SK-N-SH (cell line): ENCODE data around the gene DSG4.

Experiments
- EP300 ChIP-seq, 2 experiments: IDR thresholded peaks; 2 replicates each; pipeline versions ENCODE4 v1.4.0 to v1.6.1; 2012; ENCODE audit warnings: borderline replicate concordance in 1 of 2, low read depth in 1 of 2, low read length in 1 of 2
- GATA2 ChIP-seq: sonication (generic); formaldehyde crosslinking; IDR thresholded peaks from 2 replicates; pipeline ENCODE4 v1.5.0; 2020; ENCODE audit warnings: mild to moderate bottlenecking, missing genetic modification reagents
- YY1 ChIP-seq: IDR thresholded peaks from 2 replicates; pipeline ENCODE4 v1.4.0; 2012; ENCODE audit warnings: low read depth, mild to moderate bottlenecking
- TF ChIP-seq, protein P1 (sequence below): fragments of 200-600 bp; sonication (generic); IDR thresholded peaks from 2 replicates; pipeline ENCODE4 v1.6.1; 2017; ENCODE audit warnings: antibody characterized with exemption, mild to moderate bottlenecking, moderate library complexity
- TF ChIP-seq, protein P2 (sequence below): IDR thresholded peaks from 2 replicates; pipeline ENCODE4 v1.4.0; 2012; ENCODE audit warnings: low read depth
- TF ChIP-seq, protein P3 (sequence below): fragments of 150-350 bp; IDR thresholded peaks from 2 replicates; pipeline ENCODE4 v1.6.1; 2017; ENCODE audit warnings: antibody characterized with exemption, low read length, low read depth, borderline replicate concordance
- TF ChIP-seq, protein P4 (sequence below): IDR thresholded peaks from 2 replicates; pipeline ENCODE4; 2012

GRCh38 chr18:31369478-31369877 lies 7.1 kb upstream of the DSG4 start:
- no peak for TF ChIP-seq GATA2 (CRISPR knock-in tag)
- TF ChIP-seq, protein P1, sequence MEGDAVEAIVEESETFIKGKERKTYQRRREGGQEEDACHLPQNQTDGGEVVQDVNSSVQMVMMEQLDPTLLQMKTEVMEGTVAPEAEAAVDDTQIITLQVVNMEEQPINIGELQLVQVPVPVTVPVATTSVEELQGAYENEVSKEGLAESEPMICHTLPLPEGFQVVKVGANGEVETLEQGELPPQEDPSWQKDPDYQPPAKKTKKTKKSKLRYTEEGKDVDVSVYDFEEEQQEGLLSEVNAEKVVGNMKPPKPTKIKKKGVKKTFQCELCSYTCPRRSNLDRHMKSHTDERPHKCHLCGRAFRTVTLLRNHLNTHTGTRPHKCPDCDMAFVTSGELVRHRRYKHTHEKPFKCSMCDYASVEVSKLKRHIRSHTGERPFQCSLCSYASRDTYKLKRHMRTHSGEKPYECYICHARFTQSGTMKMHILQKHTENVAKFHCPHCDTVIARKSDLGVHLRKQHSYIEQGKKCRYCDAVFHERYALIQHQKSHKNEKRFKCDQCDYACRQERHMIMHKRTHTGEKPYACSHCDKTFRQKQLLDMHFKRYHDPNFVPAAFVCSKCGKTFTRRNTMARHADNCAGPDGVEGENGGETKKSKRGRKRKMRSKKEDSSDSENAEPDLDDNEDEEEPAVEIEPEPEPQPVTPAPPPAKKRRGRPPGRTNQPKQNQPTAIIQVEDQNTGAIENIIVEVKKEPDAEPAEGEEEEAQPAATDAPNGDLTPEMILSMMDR = no peak
- TF ChIP-seq, protein P2, sequence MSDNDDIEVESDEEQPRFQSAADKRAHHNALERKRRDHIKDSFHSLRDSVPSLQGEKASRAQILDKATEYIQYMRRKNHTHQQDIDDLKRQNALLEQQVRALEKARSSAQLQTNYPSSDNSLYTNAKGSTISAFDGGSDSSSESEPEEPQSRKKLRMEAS = no peak
- TF ChIP-seq YY1 = no peak
- TF ChIP-seq, protein P3, sequence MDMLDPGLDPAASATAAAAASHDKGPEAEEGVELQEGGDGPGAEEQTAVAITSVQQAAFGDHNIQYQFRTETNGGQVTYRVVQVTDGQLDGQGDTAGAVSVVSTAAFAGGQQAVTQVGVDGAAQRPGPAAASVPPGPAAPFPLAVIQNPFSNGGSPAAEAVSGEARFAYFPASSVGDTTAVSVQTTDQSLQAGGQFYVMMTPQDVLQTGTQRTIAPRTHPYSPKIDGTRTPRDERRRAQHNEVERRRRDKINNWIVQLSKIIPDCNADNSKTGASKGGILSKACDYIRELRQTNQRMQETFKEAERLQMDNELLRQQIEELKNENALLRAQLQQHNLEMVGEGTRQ = no peak
- TF ChIP-seq, protein P4, sequence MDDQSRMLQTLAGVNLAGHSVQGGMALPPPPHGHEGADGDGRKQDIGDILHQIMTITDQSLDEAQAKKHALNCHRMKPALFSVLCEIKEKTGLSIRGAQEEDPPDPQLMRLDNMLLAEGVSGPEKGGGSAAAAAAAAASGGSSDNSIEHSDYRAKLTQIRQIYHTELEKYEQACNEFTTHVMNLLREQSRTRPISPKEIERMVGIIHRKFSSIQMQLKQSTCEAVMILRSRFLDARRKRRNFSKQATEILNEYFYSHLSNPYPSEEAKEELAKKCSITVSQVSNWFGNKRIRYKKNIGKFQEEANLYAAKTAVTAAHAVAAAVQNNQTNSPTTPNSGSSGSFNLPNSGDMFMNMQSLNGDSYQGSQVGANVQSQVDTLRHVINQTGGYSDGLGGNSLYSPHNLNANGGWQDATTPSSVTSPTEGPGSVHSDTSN = no peak
- no peak for TF ChIP-seq EP300 (IDR thresholded peaks at IDR 0.05; ENCODE audit: borderline replicate concordance in 1 of 2, low read depth in 1 of 2, low read length in 1 of 2)
